HG03159 (cell line): ENCODE data around the gene RBMS1.
"Not testable (repeated sequence)": the region's sequence is repeated elsewhere in the genome, so short reads cannot be mapped to it uniquely, and the experiment has no call there.

Experiments used
- ATAC-seq: cut with Tn5 transposase; IDR thresholded peaks from one replicate; pipeline ENCODE4 v1.9.1; 2021; ENCODE audit warnings: mild to moderate bottlenecking, moderate library complexity; ENCODE audit not compliant: unreplicated experiment

The RBMS1 gene

DNA sequence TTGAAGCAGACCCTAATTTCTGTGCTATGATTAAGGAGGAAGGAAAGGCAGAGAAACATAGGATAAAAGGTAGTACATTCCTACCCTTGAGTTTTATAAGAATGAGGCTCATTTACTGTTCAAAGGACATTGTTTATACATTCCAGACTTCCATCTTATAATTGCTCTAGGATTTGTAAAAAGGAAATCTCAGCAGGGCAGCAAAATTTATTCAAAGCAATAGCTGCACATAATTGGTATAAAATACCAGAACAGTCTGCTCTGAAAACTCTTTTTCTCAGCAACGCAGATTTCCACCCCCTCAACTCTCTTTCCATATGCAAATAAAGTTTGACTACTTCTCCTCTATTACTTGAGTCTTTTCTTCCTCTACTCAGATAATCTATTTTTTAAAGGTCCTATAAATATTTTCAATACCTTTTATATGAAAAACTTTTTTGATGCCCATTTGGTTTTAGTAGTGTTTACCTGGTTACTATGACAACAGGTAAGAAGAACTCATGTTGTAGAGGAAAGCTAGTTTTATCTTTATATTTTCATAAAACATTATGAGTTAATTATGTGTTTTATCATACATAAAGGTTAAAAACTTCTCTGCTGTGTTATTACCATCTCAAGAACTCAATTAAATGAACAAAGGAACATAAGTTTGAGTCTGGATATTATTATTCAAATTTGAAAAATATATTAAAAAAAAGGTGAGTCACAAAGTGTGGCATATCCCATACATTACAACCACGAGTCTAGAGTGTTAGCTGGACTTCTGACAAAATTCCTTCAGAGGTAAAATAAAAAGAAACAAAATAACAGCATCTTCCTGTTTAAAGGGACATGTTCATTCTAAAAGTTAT, 19.9 kb downstream of the RBMS1 start:
- no peak for ATAC-seq

- no peak for ATAC-seq
These were observed 20.8 kb downstream of the RBMS1 start for GRCh38 chr2:160472839-160473251.

DNA sequence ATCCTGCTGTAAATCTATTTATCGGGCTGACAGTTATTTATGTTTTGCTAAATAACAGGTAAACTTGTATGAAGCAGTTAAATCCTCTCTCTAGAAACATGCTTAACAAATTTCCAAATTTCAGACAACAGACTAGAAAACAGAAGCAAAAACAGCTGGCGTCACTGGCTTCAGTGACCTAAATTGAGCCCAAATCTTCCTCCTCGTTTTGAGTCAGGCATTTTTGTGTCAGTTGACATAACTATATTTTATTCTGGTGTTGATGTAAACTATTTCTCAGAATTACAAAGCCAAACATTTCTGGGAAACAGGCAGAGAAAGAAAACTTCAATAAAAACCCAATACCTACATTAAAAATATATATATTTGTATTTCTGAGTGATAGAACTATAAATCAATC, 21.7 kb downstream of the RBMS1 start:
- no peak for ATAC-seq

DNA sequence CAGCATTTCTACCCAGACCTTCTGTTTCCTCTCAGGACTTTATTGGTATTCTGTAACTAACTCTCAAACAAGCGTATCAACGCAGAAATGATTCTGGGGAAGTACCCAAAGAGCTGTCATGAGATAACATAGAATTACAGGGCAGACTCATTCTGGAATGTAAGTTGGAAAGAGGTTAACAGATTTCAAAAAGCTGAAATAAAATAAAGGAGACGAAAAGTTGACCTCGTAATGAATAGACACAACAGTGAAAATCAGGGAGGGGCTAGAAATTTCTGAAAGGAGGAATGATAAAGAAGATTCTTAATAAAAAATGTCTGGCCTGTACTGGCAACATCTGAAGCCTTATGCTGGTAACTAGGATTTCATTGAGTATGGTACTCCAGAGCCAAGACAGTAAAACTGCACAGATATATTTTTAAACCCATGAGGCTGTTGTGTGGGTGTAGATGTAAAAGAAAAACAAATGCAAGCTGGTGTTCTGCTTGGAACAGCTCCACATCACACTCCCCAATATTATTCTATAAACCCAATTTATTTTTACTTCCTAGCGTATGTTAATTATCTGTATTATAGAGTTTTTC, 23.9 kb downstream of the RBMS1 start:
- no peak for ATAC-seq

DNA sequence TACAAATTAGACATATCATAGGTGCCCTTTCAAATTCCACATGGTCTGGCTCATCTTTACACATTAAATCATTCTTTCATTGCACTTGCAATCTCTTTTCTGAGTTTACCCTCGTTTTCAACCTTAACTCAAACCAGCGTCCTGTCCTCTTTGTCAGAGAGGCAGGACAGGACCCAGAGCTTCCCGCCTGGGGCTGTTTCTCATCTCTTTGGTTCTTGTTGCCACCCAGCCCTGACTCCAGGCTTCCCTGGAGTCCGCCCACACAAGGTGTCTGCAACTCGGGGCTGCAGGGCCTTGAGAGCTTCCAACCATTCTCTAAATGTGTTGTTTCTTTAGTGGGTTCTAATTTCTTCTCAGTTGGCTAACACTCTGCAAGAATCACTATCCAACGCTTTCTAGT, 24.4 kb downstream of the RBMS1 start:
- no peak for ATAC-seq

- ATAC-seq, result no peak
These were observed 26.5 kb downstream of the RBMS1 start for GRCh38 chr2:160467086-160467485.

GRCh38 chr2:160465406-160465805, 28.2 kb downstream of the RBMS1 start:
- ATAC-seq, result no peak

DNA sequence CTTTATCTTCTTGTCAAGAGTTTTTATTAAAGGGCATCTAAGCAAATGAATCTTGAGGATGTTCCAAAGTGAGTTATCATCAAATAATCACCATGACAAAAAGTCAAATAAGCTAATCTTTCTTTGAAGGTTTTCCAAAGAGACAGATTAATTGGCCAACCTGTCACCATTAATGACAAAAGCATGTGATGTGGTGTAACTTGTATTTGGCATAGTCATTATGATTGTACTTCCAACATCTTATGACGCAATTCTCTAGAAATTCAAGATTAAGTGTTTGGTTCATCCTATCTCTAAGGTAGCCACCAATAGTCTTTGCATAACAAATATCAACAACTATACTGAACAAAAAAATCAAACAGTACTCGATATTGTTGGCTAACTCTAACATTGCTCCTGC, 28.6 kb downstream of the RBMS1 start:
- no peak for ATAC-seq

DNA sequence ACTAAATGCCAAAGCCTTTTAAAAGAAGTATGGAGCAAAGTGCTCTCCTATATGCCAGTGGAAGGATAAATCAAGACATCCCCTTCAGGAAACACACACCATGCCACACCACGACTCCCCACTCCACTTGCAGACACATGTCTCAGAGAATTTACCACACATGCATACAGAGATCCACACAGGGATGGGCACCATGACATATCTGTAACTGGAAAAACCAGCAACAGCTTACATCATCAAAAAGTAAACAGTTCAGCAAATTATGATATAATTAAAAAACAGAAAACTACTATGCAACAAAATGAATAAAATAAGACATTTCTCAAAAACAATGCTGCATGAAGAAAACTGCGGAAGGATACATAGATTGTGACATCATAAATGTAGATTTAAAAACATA, 29.6 kb downstream of the RBMS1 start:
- ATAC-seq, result no peak

DNA sequence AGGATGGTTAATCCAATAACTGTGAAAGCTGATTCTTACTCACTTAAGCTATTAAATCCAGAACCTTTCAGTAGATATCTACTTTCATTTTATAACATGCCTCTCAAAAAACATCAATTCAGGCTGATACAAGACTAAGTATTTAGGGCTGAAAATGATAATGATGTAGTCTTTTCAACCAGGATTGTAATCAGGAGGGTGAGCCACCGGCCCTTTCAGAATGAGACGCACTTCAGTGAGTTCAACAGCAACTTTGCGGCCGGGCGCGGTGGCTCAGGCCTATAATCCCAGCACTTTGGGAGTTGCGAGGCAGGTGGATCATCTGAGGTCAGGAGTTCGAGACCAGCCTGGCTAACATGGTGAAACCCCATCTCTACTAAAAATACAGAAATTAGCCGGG, 30.4 kb downstream of the RBMS1 start:
- no peak for ATAC-seq

GRCh38 chr2:160460333-160460731, 33.3 kb downstream of the RBMS1 start:
- no peak for ATAC-seq

DNA sequence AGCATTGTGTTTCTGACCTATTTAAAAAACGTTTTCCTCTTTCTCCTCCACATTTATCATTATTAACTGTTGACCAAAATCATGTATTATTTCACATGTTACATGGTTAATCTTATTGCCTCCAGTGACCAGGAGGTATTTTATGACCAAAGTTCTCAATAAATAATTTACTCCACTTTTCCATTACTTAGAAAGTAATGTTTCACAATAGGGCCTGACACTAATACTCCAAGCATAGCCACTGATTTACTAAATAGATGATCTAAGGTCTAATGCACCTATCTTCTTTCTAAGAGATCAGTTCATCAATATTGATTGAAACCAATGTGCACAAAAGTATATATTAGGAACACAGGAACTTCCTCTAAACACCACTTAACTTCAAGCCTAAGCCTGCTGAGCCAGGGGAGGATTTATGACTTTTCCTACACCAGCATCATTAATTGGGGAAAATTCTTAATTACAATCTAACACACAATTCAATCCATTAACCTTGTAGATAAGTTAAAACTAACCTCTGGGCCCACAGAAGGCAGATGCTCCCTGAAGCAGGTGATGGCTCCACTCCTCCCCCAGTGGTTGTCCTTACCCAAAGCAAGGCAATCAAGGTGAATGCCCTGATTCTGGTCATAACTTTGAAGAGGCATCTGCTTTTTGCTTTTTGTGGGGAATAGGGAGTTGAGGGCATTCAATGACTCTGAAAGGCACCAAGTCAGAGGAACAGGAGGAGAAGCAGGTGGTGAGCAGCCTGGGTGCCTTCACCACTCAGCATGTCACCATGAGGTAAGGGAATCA, 33.9 kb downstream of the RBMS1 start:
- ATAC-seq, result no peak

- ATAC-seq, result no peak
These were observed 34.7 kb downstream of the RBMS1 start for GRCh38 chr2:160458718-160459453.

DNA sequence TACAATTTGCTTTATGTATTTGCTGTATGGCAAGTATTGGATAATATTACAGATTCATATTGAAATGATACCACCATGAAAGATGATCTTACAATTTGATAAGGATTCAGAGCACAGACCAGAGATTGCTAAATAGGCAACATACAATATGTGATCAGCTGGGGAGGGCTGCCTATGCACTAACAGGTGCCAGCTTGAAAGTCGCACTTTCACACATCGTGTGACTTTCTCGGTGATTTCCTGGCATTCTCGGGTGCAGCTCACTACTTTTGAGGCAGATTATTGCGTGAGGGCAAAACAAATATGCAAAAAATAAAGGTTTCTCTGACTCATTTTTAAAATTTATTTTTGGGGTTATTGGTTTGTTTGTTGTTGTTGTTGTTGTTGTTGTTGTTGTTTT, 36.0 kb downstream of the RBMS1 start:
- ATAC-seq, result no peak

GRCh38 chr2:160454070-160454797, 39.4 kb downstream of the RBMS1 start:
- no peak for ATAC-seq

- no peak for ATAC-seq
These were observed 40.3 kb downstream of the RBMS1 start for GRCh38 chr2:160453111-160453820.

DNA sequence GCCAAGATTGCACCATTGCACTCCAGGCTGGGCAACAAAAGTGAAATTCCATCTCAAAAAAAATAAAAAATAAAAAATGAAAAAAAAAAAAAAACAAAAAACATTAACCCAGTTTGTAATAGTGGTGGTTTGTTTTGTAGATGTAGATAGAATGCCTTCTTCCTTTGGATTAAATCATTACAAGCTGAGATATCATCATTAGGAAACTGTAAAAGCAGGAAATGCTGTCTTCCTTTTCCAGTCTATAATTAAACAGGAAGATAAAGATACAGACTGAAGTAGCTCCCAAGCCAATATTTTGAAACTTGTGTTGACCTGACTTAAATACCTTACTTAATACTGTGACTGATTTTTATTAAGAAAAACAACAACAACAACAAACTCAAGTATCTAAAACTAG, 43.1 kb downstream of the RBMS1 start:
- ATAC-seq, result no peak

GRCh38 chr2:160448821-160449220, 44.8 kb downstream of the RBMS1 start:
- not testable (repeated sequence) for ATAC-seq

DNA sequence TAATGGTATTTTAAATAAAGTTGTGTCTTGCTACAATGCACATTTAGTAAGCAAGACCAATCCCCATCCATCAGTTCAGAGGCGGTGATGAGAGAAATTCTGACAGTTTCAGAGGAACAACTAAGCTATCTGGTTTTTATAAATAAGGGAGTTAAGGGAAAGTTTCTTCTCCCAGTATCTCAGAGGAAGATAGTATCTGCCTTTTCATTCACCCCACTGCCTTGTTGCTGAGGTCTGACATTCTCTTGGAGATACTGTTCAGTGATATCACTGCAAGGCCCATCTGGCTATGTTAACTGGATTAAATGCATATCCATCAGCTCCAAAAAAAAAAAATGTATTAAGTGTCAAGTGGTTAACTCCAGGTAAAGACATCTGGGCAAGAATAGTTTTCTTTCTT, 47.9 kb downstream of the RBMS1 start:
- no peak for ATAC-seq

DNA sequence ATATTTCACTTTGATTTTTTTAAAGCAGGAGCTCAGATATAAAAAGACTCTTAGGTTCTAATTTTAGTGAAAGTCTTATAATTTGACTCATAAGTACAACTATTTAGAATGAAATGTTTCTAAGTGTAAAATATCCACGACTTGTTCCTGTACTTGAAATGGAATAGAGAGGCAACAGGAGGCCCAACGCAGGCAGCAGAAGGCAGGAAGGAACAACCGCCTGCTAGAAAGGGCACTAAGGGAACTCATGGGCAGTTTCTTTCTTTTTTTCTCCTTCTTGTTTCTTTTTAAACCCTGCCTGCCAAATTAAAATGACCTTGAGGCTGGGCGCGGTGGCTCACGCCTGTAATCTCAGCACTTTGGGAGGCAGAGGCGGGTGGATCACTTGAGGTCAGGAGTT, 51.0 kb downstream of the RBMS1 start:
- ATAC-seq, result no peak
